HEK293T (cell line): ENCODE data around the gene STK24.

ENCODE experiments used
- CTCF ChIA-PET: fragments of 350-600 bp; formaldehyde crosslinking; extraction: SDS; loops from one replicate; lab custom pipeline; 2021; ENCODE audit warnings: antibody characterized with exemption, inconsistent platforms; lab: Yijun Ruan, JAX
- POLR2A ChIA-PET: fragments of 350-600 bp; formaldehyde crosslinking; extraction: SDS; loops from one replicate; lab custom pipeline; 2020; ENCODE audit warnings: antibody characterized with exemption, inconsistent platforms; lab: Yijun Ruan, JAX
- DNase-seq: peaks from one replicate; pipeline ENCODE4 v3.0.0; 2012; ENCODE audit warnings: mixed read lengths; ENCODE audit errors: extremely low spot score
- ARNT ChIP-seq: fragments of 450-650 bp; IDR thresholded peaks from 2 replicates; pipeline ENCODE4 v1.6.1; 2017; ENCODE audit warnings: mild to moderate bottlenecking
- BHLHE40 ChIP-seq: fragments of 450-650 bp; IDR thresholded peaks from 2 replicates; pipeline ENCODE4 v1.6.1; 2016; ENCODE audit warnings: mild to moderate bottlenecking, moderate library complexity, borderline replicate concordance
- CTBP1 ChIP-seq: fragments of 450-650 bp; IDR thresholded peaks from 2 replicates; pipeline ENCODE4 v1.6.1; 2016; ENCODE audit warnings: borderline replicate concordance
- ELF4 ChIP-seq: fragments of 450-650 bp; IDR thresholded peaks from 2 replicates; pipeline ENCODE4 v1.6.1; 2017; ENCODE audit warnings: antibody characterized with exemption
- FOXA1 ChIP-seq: fragments of 450-650 bp; IDR thresholded peaks from 2 replicates; pipeline ENCODE4 v1.6.1; 2016; ENCODE audit warnings: mild to moderate bottlenecking
- FOXK2 ChIP-seq: fragments of 450-650 bp; IDR thresholded peaks from 2 replicates; pipeline ENCODE4 v1.6.1; 2016; ENCODE audit warnings: mild to moderate bottlenecking
- FOXM1 ChIP-seq: fragments of 450-650 bp; IDR thresholded peaks from 2 replicates; pipeline ENCODE4 v1.6.1; 2017; ENCODE audit warnings: mild to moderate bottlenecking, borderline replicate concordance
- HDGF ChIP-seq: fragments of 450-650 bp; IDR thresholded peaks from 2 replicates; pipeline ENCODE4 v1.6.1; 2017; ENCODE audit warnings: antibody characterized with exemption, borderline replicate concordance
- L3MBTL2 ChIP-seq: fragments of 450-650 bp; conservative IDR thresholded peaks from 2 replicates; pipeline ENCODE4 v1.6.1; 2016; ENCODE audit warnings: mild to moderate bottlenecking
- LEF1 ChIP-seq: fragments of 450-650 bp; IDR thresholded peaks from 2 replicates; pipeline ENCODE4 v1.6.1; 2017; ENCODE audit warnings: mild to moderate bottlenecking, borderline replicate concordance
- NFRKB ChIP-seq: fragments of 450-650 bp; IDR thresholded peaks from 2 replicates; pipeline ENCODE4 v1.6.1; 2016; ENCODE audit warnings: mild to moderate bottlenecking, moderate library complexity
- SP1 ChIP-seq: fragments of 450-650 bp; IDR thresholded peaks from 2 replicates; pipeline ENCODE4 v1.6.1; 2017
- SUZ12 ChIP-seq: fragments of 450-650 bp; IDR thresholded peaks from 2 replicates; pipeline ENCODE4 v1.6.1; 2016; ENCODE audit warnings: mild to moderate bottlenecking
- TARDBP ChIP-seq: fragments of 450-650 bp; IDR thresholded peaks from 2 replicates; pipeline ENCODE4 v1.6.1; 2016
- ZNF384 ChIP-seq: fragments of 450-650 bp; IDR thresholded peaks from 2 replicates; pipeline ENCODE4 v1.6.1; 2016
- TF ChIP-seq, protein P1 (sequence below): fragments of 450-650 bp; IDR thresholded peaks from 2 replicates; pipeline ENCODE4 v1.6.1; 2016

STK24 gene

GRCh38 chr13:98521461-98522247 is 55.3 kb downstream of the STK24 start:
- DNase-seq: no peak
- no peak for TF ChIP-seq CTBP1
- no peak for TF ChIP-seq FOXK2
- TF ChIP-seq FOXA1: no peak
- TF ChIP-seq LEF1: no peak
- no peak for TF ChIP-seq SP1
- TF ChIP-seq BHLHE40: no peak
- CTCF ChIA-PET: interaction anchor here (0.6 kb wide), 1 partner anchor 77 kb away, joined by 3 read pairs; no protein-coding TSS in a partner anchor
- POLR2A ChIA-PET: no interaction called here

GRCh38 chr13:98520674-98521449 is 56.0 kb downstream of the STK24 start:
- ChIA-PET POLR2A (no interaction called here), CTCF (interaction anchor here (1.8 kb wide), 1 partner anchor 14 kb away, joined by 6 read pairs; no protein-coding TSS in a partner anchor)
- DNase-seq: no peak
- TF ChIP-seq ARNT: no peak
- no peak for TF ChIP-seq HDGF
- no peak for TF ChIP-seq FOXM1
- TF ChIP-seq CTBP1: no peak
- no peak for TF ChIP-seq ELF4
- TF ChIP-seq, protein P1, sequence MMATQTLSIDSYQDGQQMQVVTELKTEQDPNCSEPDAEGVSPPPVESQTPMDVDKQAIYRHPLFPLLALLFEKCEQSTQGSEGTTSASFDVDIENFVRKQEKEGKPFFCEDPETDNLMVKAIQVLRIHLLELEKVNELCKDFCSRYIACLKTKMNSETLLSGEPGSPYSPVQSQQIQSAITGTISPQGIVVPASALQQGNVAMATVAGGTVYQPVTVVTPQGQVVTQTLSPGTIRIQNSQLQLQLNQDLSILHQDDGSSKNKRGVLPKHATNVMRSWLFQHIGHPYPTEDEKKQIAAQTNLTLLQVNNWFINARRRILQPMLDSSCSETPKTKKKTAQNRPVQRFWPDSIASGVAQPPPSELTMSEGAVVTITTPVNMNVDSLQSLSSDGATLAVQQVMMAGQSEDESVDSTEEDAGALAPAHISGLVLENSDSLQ: no peak
- TF ChIP-seq L3MBTL2: no peak
- no peak for TF ChIP-seq LEF1
- TF ChIP-seq TARDBP: no peak
- no peak for TF ChIP-seq SUZ12
- TF ChIP-seq FOXK2: no peak
- TF ChIP-seq FOXA1: no peak
- no peak for TF ChIP-seq BHLHE40

- ChIA-PET CTCF (interaction anchor here (1.0 to 1.8 kb wide), 2 partner anchors 9 to 13 kb away, joined by 4 to 6 read pairs; no protein-coding TSS in a partner anchor), POLR2A (no interaction called here)
- TF ChIP-seq FOXA1: no peak
- no peak for TF ChIP-seq SP1
- TF ChIP-seq BHLHE40: no peak
- TF ChIP-seq CTBP1: no peak
- TF ChIP-seq HDGF: no peak
- no peak for TF ChIP-seq FOXK2
- TF ChIP-seq NFRKB: no peak
- no peak for TF ChIP-seq ZNF384
- no peak for TF ChIP-seq LEF1
- TF ChIP-seq SUZ12: no peak
- TF ChIP-seq, protein P1: no peak
- no peak for TF ChIP-seq FOXM1
- TF ChIP-seq ELF4: no peak
- no peak for TF ChIP-seq ARNT
- TF ChIP-seq TARDBP: no peak
- no peak for TF ChIP-seq L3MBTL2
- DNase-seq: no peak
Observed at GRCh38 chr13:98519976-98520375, 56.9 kb downstream of the STK24 start.

- no peak for DNase-seq
- TF ChIP-seq FOXK2 (no peak), ELF4 (no peak), SUZ12 (no peak), CTBP1 (no peak), ARNT (no peak)
- ChIA-PET POLR2A (no interaction called here), CTCF (no interaction called here)
Observed at GRCh38 chr13:98517576-98518310, 59.2 kb downstream of the STK24 start.

GRCh38 chr13:98515818-98516465 is 61.0 kb downstream of the STK24 start:
- no peak for TF ChIP-seq LEF1
- TF ChIP-seq SP1: no peak
- TF ChIP-seq L3MBTL2: no peak
- TF ChIP-seq BHLHE40: no peak
- no peak for TF ChIP-seq ZNF384
- TF ChIP-seq HDGF: no peak
- TF ChIP-seq NFRKB: no peak
- TF ChIP-seq TARDBP: no peak
- TF ChIP-seq, protein P1: no peak
- no peak for TF ChIP-seq FOXA1
- no peak for TF ChIP-seq ARNT
- TF ChIP-seq ELF4: no peak
- TF ChIP-seq FOXK2: no peak
- TF ChIP-seq SUZ12: no peak
- ChIA-PET POLR2A (no interaction called here), CTCF (no interaction called here)
- DNase-seq: no peak
